ENCODE data around the gene BRS3. TPM values are rescaled to one million over a fixed set of nuclear protein-coding genes. Genes with fewer than 3 reads are reported as not detected.

Gene BRS3
- total and polyA plus RNA-seq, 2 experiments from 2014 or later: not detected

DNA sequence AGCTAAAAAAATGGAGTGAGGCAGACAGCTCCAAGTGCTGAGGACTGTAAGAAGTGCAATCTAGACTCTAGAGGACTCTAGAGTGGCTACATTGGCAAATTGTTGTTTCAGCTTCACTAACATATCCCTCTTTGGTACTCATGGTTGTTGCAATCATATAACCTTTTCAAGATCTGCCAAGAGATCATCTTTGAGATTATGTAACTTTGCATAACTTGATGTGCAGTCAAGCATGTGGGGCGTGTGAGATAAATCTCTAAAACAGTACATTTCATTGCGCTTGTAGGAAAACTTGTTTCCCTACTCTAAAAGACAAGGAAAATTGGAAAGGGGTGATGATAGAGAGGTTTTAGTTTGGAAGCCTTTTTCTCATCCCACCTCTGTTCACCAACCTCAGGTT lies 11.2 kb upstream of the BRS3 start:
- in situ Hi-C loops (cut with MboI): no loop called here
- no peaks in the 10 kb centered on the region for H3K79me2 ChIP-seq (ENCODE audit: insufficient read depth)
- no peak overlapping the region for H3K4me3 ChIP-seq
- no peak overlapping the region for H3K4me2 ChIP-seq (ENCODE audit: unreplicated experiment)
- H3K9ac ChIP-seq: no peak overlapping the region
- no peak overlapping the region for H2AFZ ChIP-seq
- TF ChIP-seq EZH2 (IDR thresholded peaks at IDR 0.05; ENCODE audit: insufficient read depth, poor library complexity, severe bottlenecking): no peak
- TF ChIP-seq EZH2phosphoT487 (IDR thresholded peaks at IDR 0.05; ENCODE audit: insufficient read depth, low read depth): no peak
- DNase-seq: no peak
- H3F3A ChIP-seq (ENCODE audit: insufficient read depth): no peaks in the 10 kb centered on the region
- H3K36me3 ChIP-seq (ENCODE audit: low read depth): no peaks in the 10 kb centered on the region
- 42 to 53% methylated on average over 2 of the region's 2 CpGs for WGBS, 2 experiments (ENCODE audit: low coverage in 1 of 2, low lambda C conversion rate in 2 of 2, missing lambda C conversion rate in 2 of 2)
- no peak overlapping the region for H3K27ac ChIP-seq
- H3K27me3 ChIP-seq (replicated peaks; ENCODE audit: insufficient read depth): no peaks in the 10 kb centered on the region
- H3K9me2 ChIP-seq (ENCODE audit: insufficient read depth): no peaks in the 10 kb centered on the region
- no peaks in the 10 kb centered on the region for H4K20me1 ChIP-seq (ENCODE audit: insufficient read depth)
- H3K4me1 ChIP-seq (ENCODE audit: insufficient read depth): no peaks in the 10 kb centered on the region
- H3K9me3 ChIP-seq (ENCODE audit: low read depth): no peaks in the 10 kb centered on the region

DNA sequence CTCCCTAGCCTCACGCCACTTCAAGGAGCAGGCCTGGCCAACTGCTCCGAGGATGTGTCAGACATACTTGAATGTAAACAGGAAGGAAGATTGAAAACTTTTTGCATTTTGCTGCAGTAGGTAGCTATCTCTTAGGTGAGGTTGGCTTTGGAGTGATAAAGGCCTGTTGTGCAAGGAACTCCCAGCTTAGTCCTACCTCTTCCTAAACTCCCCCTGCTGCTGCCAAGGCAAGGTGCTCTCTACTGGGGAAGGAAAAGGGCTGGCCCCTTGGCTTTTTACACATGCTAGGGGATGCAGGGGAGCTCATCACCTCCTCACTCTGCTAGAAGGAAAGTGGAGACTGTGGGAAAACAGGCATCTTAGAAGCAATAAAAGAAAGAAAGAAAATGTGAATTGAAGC lies 10.7 kb upstream of the BRS3 start:
- Histone ChIP-seq H3F3A (ENCODE audit: insufficient read depth) (no peaks in the 10 kb centered on the region), H3K4me3 (no peak overlapping the region), H3K27me3 (replicated peaks; ENCODE audit: insufficient read depth) (no peaks in the 10 kb centered on the region), H3K9ac (no peak overlapping the region), H3K4me1 (ENCODE audit: insufficient read depth) (no peaks in the 10 kb centered on the region), H3K79me2 (ENCODE audit: insufficient read depth) (no peaks in the 10 kb centered on the region), H3K36me3 (ENCODE audit: low read depth) (no peaks in the 10 kb centered on the region), H4K20me1 (ENCODE audit: insufficient read depth) (no peaks in the 10 kb centered on the region), H3K27ac (no peak overlapping the region), H3K9me2 (ENCODE audit: insufficient read depth) (no peaks in the 10 kb centered on the region), H2AFZ (no peak overlapping the region), H3K9me3 (ENCODE audit: low read depth) (no peaks in the 10 kb centered on the region), H3K4me2 (ENCODE audit: unreplicated experiment) (no peak overlapping the region)
- TF ChIP-seq EZH2phosphoT487 (IDR thresholded peaks at IDR 0.05; ENCODE audit: insufficient read depth, low read depth): no peak
- no peak for TF ChIP-seq EZH2 (IDR thresholded peaks at IDR 0.05; ENCODE audit: insufficient read depth, poor library complexity, severe bottlenecking)
- 73 to 90% methylated on average over 2 of the region's 2 CpGs for WGBS, 2 experiments (ENCODE audit: low coverage in 1 of 2, low lambda C conversion rate in 2 of 2, missing lambda C conversion rate in 2 of 2)
- DNase-seq: no peak
- in situ Hi-C loops (cut with MboI): no loop called here

DNA sequence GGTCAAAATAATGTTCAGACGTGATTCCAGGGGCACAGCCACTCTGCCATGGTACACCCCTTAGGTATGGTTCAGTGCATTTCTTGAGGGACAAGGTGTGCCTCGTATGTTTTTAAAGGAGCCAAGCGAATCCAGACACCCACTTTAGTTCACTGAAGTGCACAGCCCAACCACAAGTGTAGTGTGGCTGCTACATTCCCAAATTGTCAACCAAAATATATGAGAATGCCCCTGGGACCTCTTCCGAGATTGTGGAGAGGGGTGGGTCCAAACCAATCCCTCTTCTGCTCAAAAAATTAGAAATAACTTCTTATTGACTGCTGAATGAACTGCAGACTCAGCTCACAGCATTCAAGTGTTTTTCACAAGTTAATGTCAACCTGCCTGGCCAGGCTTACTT lies 7.4 kb upstream of the BRS3 start:
- Histone ChIP-seq H3K9me2 (ENCODE audit: insufficient read depth) (no peaks in the 10 kb centered on the region), H3K4me1 (ENCODE audit: insufficient read depth) (no peaks in the 10 kb centered on the region), H3K36me3 (ENCODE audit: low read depth) (no peaks in the 10 kb centered on the region), H3K27me3 (replicated peaks; ENCODE audit: insufficient read depth) (no peaks in the 10 kb centered on the region), H3K9ac (no peak overlapping the region), H4K20me1 (ENCODE audit: insufficient read depth) (no peaks in the 10 kb centered on the region), H2AFZ (no peak overlapping the region), H3K4me2 (ENCODE audit: unreplicated experiment) (no peak overlapping the region), H3F3A (ENCODE audit: insufficient read depth) (no peaks in the 10 kb centered on the region), H3K9me3 (ENCODE audit: low read depth) (no peaks in the 10 kb centered on the region), H3K4me3 (no peak overlapping the region), H3K79me2 (ENCODE audit: insufficient read depth) (no peaks in the 10 kb centered on the region), H3K27ac (no peak overlapping the region)
- no peak for DNase-seq
- 0% methylated on average over 3 of the region's 4 CpGs for WGBS, 2 experiments (ENCODE audit: low coverage in 1 of 2, low lambda C conversion rate in 2 of 2, missing lambda C conversion rate in 2 of 2)
- TF ChIP-seq EZH2phosphoT487 (IDR thresholded peaks at IDR 0.05; ENCODE audit: insufficient read depth, low read depth) (no peak), EZH2 (IDR thresholded peaks at IDR 0.05; ENCODE audit: insufficient read depth, poor library complexity, severe bottlenecking) (no peak)
- in situ Hi-C loops (cut with MboI): no loop called here

- DNase-seq: no peak
- H3K4me3 ChIP-seq: no peak overlapping the region
- no peak overlapping the region for H2AFZ ChIP-seq
- no peak for TF ChIP-seq EZH2phosphoT487 (IDR thresholded peaks at IDR 0.05; ENCODE audit: insufficient read depth, low read depth)
- TF ChIP-seq EZH2 (IDR thresholded peaks at IDR 0.05; ENCODE audit: insufficient read depth, poor library complexity, severe bottlenecking): no peak
- H3K9me3 ChIP-seq (ENCODE audit: low read depth): no peaks in the 10 kb centered on the region
- in situ Hi-C loops (cut with MboI): no loop called here
- no peaks in the 10 kb centered on the region for H3K9me2 ChIP-seq (ENCODE audit: insufficient read depth)
- H3K36me3 ChIP-seq (ENCODE audit: low read depth): no peaks in the 10 kb centered on the region
- H3K4me1 ChIP-seq (ENCODE audit: insufficient read depth): no peaks in the 10 kb centered on the region
- H3K27ac ChIP-seq: no peak overlapping the region
- H3K4me2 ChIP-seq (ENCODE audit: unreplicated experiment): no peak overlapping the region
- no peaks in the 10 kb centered on the region for H4K20me1 ChIP-seq (ENCODE audit: insufficient read depth)
- no peaks in the 10 kb centered on the region for H3F3A ChIP-seq (ENCODE audit: insufficient read depth)
- 30 to 36% methylated on average over 5 of the region's 5 CpGs for WGBS, 2 experiments (ENCODE audit: low coverage in 1 of 2, low lambda C conversion rate in 2 of 2, missing lambda C conversion rate in 2 of 2)
- H3K27me3 ChIP-seq (replicated peaks; ENCODE audit: insufficient read depth): no peaks in the 10 kb centered on the region
- no peak overlapping the region for H3K9ac ChIP-seq
- H3K79me2 ChIP-seq (ENCODE audit: insufficient read depth): no peaks in the 10 kb centered on the region
These were observed 959 bp downstream of the BRS3 start for GRCh38 chrX:136488706-136489105.

GRCh38 chrX:136491832-136492231 lies 4.1 kb downstream of the BRS3 start:
- no peaks in the 10 kb centered on the region for H3K27me3 ChIP-seq (replicated peaks; ENCODE audit: insufficient read depth)
- TF ChIP-seq EZH2 (IDR thresholded peaks at IDR 0.05; ENCODE audit: insufficient read depth, poor library complexity, severe bottlenecking) (no peak), EZH2phosphoT487 (IDR thresholded peaks at IDR 0.05; ENCODE audit: insufficient read depth, low read depth) (no peak)
- no peak overlapping the region for H3K4me2 ChIP-seq (ENCODE audit: unreplicated experiment)
- no peaks in the 10 kb centered on the region for H4K20me1 ChIP-seq (ENCODE audit: insufficient read depth)
- no peak overlapping the region for H2AFZ ChIP-seq
- WGBS, 2 experiments (ENCODE audit: low coverage in 1 of 2, low lambda C conversion rate in 2 of 2, missing lambda C conversion rate in 2 of 2): 61 to 68% methylated on average over 6 of the region's 6 CpGs
- no peaks in the 10 kb centered on the region for H3K36me3 ChIP-seq (ENCODE audit: low read depth)
- H3K79me2 ChIP-seq (ENCODE audit: insufficient read depth): no peaks in the 10 kb centered on the region
- peaks cover 3% of the 10 kb centered on the region; the same call in 1 of the 2 replicates for H3K4me1 ChIP-seq (ENCODE audit: insufficient read depth)
- H3K4me3 ChIP-seq: no peak overlapping the region
- no peaks in the 10 kb centered on the region for H3K9me2 ChIP-seq (ENCODE audit: insufficient read depth)
- DNase-seq: no peak
- H3K27ac ChIP-seq: no peak overlapping the region
- in situ Hi-C loops (cut with MboI): no loop called here
- peaks cover 9% of the 10 kb centered on the region; the same call in 1 of the 2 replicates for H3F3A ChIP-seq (ENCODE audit: insufficient read depth)
- H3K9me3 ChIP-seq (ENCODE audit: low read depth): no peaks in the 10 kb centered on the region
- H3K9ac ChIP-seq: no peak overlapping the region
